CD14-positive monocyte (primary cell): ENCODE measurements around the gene KCNQ1OT1. TPM values are rescaled to one million over a fixed set of nuclear protein-coding genes. Genes with fewer than 3 reads are reported as not detected.

Experiments
- DNase-seq, 3 donors: peaks; one replicate each; pipeline ENCODE4 v3.0.0-alpha.2; 2011 to 2022
- H2AFZ ChIP-seq: 2 replicates; pipeline ENCODE4 v1.6.0; 2012; ENCODE audit warnings: mild to moderate bottlenecking, low read depth, low read length, inconsistent platforms; ENCODE audit not compliant: insufficient read depth, poor library complexity, severe bottlenecking
- H3K27ac ChIP-seq, 2 donors: 1 replicate in 1 of 2; 2 replicates in 1 of 2; pipeline ENCODE4 v1.5.1; 2012 to 2013; ENCODE audit warnings: low read length in 2 of 2, control low read depth in 1 of 2, inconsistent platforms in 1 of 2, low read depth in 1 of 2, mild to moderate bottlenecking in 1 of 2
- H3K27me3 ChIP-seq, 2 donors: one replicate each; pipeline versions ENCODE4 v1.6.0 to v1.6.1; 2011 to 2013; ENCODE audit warnings: low read length in 2 of 2; ENCODE audit not compliant: control insufficient read depth in 2 of 2, insufficient read depth in 2 of 2
- H3K36me3 ChIP-seq, 2 donors: replicated peaks in 1 of 2; 1 replicate in 1 of 2; 2 replicates in 1 of 2; pipeline versions ENCODE4 v1.5.1 to v1.6.1; 2012 to 2013; ENCODE audit warnings: low read length in 2 of 2, control low read depth in 1 of 2, inconsistent platforms in 1 of 2, mild to moderate bottlenecking in 1 of 2; ENCODE audit not compliant: insufficient read depth in 2 of 2, control insufficient read depth in 1 of 2
- H3K4me1 ChIP-seq, 2 donors: 1 replicate in 1 of 2; 2 replicates in 1 of 2; pipeline versions ENCODE4 v1.5.1 to v1.6.1; 2012 to 2013; ENCODE audit warnings: low read length in 2 of 2, control low read depth in 1 of 2, inconsistent platforms in 1 of 2, mild to moderate bottlenecking in 1 of 2, moderate library complexity in 1 of 2; ENCODE audit not compliant: insufficient read depth in 2 of 2, control insufficient read depth in 1 of 2
- H3K4me2 ChIP-seq: replicated peaks from 2 replicates; pipeline ENCODE3; 2012; ENCODE audit warnings: low read length, moderate library complexity, mild to moderate bottlenecking; ENCODE audit not compliant: poor library complexity, severe bottlenecking; ENCODE audit errors: extremely low read depth
- H3K4me3 ChIP-seq, 3 experiments: fragments of 200-600 bp in 1 of 3; sonication (generic) in 1 of 3; replicated peaks in 1 of 3; 1 replicate in 2 of 3; 2 replicates in 1 of 3; pipeline ENCODE4 v1.5.1; 2011 to 2013; ENCODE audit warnings: low read length in 3 of 3, mild to moderate bottlenecking in 3 of 3, control low read depth in 2 of 3, low read depth in 2 of 3, inconsistent platforms in 1 of 3, moderate library complexity in 1 of 3
- H3K79me2 ChIP-seq: 2 replicates; pipeline ENCODE4 v1.6.0; 2012; ENCODE audit warnings: mild to moderate bottlenecking, control low read depth, inconsistent platforms, low read length, moderate library complexity; ENCODE audit not compliant: insufficient read depth
- H3K9ac ChIP-seq: 2 replicates; pipeline ENCODE4 v1.6.0; 2017; ENCODE audit warnings: low read length, mild to moderate bottlenecking; ENCODE audit not compliant: insufficient read depth, poor library complexity, severe bottlenecking
- H3K9me3 ChIP-seq, 2 donors: replicated peaks in 1 of 2; 1 replicate in 1 of 2; 2 replicates in 1 of 2; pipeline versions ENCODE4 v1.5.1 to v1.6.1; 2012 to 2013; ENCODE audit warnings: low read length in 2 of 2, control low read depth in 1 of 2; ENCODE audit not compliant: control insufficient read depth in 1 of 2, insufficient read depth in 1 of 2
- H4K20me1 ChIP-seq: 2 replicates; pipeline ENCODE4 v1.6.0; 2012; ENCODE audit warnings: mild to moderate bottlenecking, low read length, control low read depth, moderate library complexity; ENCODE audit not compliant: insufficient read depth
- H3K27ac Mint-ChIP-seq, 7 donors: one replicate each; pipeline ENCODE4 v1.8.0; 2020; ENCODE audit warnings: mild to moderate bottlenecking in 7 of 7, mixed read lengths in 7 of 7, moderate library complexity in 6 of 7, inconsistent platforms in 2 of 7
- H3K27me3 Mint-ChIP-seq, 3 donors: one replicate each; pipeline ENCODE4 v1.8.0; 2021 to 2022; ENCODE audit warnings: low read depth in 3 of 3, mild to moderate bottlenecking in 3 of 3, mixed read lengths in 3 of 3, moderate library complexity in 3 of 3, inconsistent platforms in 1 of 3
- H3K36me3 Mint-ChIP-seq, 2 donors: one replicate each; pipeline ENCODE4 v1.8.0; 2020; ENCODE audit warnings: mixed read lengths in 2 of 2, inconsistent platforms in 1 of 2, mild to moderate bottlenecking in 1 of 2
- H3K4me1 Mint-ChIP-seq: one replicate; pipeline ENCODE4 v1.8.0; 2020; ENCODE audit warnings: mild to moderate bottlenecking, mixed read lengths
- H3K4me3 Mint-ChIP-seq, 2 donors: one replicate each; pipeline ENCODE4 v1.8.0; 2020; ENCODE audit warnings: mild to moderate bottlenecking in 2 of 2, mixed read lengths in 2 of 2, moderate library complexity in 1 of 2
- H3K9me3 Mint-ChIP-seq, 7 donors: one replicate each; pipeline ENCODE4 v1.8.0; 2020 to 2022; ENCODE audit warnings: mixed read lengths in 7 of 7, mild to moderate bottlenecking in 6 of 7, moderate library complexity in 6 of 7, inconsistent platforms in 2 of 7
- WGBS: methylation state at CpG from one replicate; pipeline ENCODE4 v1.1.5; 2013; ENCODE audit warnings: missing lambda C conversion rate; ENCODE audit not compliant: insufficient coverage; 5-methylcytosine and 5-hydroxymethylcytosine counted together
- intact Hi-C, 2 donors: fragments of 100-400 bp; cut with micrococcal nuclease; formaldehyde crosslinking; loops; one replicate each; pipeline versions ENCODE4 v1.15.0 to v1.15.1; 2023
- polyA plus RNA-seq, 3 donors: library from polyadenylated mRNA; depleted of rRNA in 1 of 3; unstranded in 2 of 3; stranded (reverse) in 1 of 3; fragments of 300-500 nt in 2 of 3; fragments of >200 nt in 1 of 3; fragmentation: Illumina TruSeq in 2 of 3; gene quantifications; 1 replicate in 2 of 3; 2 replicates in 1 of 3; pipeline ENCODE4 v1.2.3, GENCODE V29; 2012 to 2021
- TF ChIP-seq, protein P1 (sequence below): fragments of 200-600 bp; IDR thresholded peaks from one replicate; pipeline ENCODE4 v1.8.0; 2022; ENCODE audit warnings: antibody characterized with exemption, mild to moderate bottlenecking

KCNQ1OT1 gene
- polyA plus RNA-seq, 3 donors = 0.01 to 0.04 (median 0.03) TPM

DNA sequence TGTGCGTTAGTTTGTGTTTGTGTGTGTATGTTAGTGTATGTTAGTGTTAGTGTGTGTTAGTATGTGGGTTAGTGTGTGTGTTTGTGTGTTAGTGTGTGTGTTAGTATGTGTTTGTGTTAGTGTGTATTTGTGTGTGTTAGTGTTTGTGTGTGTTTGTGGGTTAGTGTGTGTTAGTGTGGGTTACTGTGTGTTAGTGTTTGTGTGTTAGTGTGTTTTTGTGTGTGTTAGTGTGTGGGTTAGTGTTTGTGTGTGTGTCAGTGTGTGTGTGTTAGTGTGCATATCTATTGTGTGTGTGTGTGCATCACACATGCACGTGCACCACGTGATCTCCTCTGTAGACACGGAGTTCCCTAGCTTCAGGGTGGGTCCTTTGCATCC lies 115.4 kb downstream of the KCNQ1OT1 start:
- no peaks in the 10 kb centered on the region for H3K4me1 Mint-ChIP-seq
- Histone ChIP-seq H3K9ac (no peak overlapping the region), H4K20me1 (peaks cover 79% of the 10 kb centered on the region), H3K27ac (no peak overlapping the region), H3K79me2 (no peaks in the 10 kb centered on the region), H3K27me3 (no peaks in the 10 kb centered on the region), H3K4me1 (no peaks in the 10 kb centered on the region), H2AFZ (no peak overlapping the region), H3K4me3 (no peak overlapping the region), H3K9me3 (no peaks in the 10 kb centered on the region), H3K36me3 (peaks cover 57 to 77% of the 10 kb centered on the region in 2 donors), H3K4me2 (no peak overlapping the region)
- intact Hi-C loops = no loop called here
- H3K27ac Mint-ChIP-seq = no peak overlapping the region
- DNase-seq = no peak
- H3K27me3 Mint-ChIP-seq = no peaks in the 10 kb centered on the region
- H3K36me3 Mint-ChIP-seq = peaks cover 26 to 53% of the 10 kb centered on the region in 2 donors
- H3K9me3 Mint-ChIP-seq = no peaks in the 10 kb centered on the region
- TF ChIP-seq, protein P1, sequence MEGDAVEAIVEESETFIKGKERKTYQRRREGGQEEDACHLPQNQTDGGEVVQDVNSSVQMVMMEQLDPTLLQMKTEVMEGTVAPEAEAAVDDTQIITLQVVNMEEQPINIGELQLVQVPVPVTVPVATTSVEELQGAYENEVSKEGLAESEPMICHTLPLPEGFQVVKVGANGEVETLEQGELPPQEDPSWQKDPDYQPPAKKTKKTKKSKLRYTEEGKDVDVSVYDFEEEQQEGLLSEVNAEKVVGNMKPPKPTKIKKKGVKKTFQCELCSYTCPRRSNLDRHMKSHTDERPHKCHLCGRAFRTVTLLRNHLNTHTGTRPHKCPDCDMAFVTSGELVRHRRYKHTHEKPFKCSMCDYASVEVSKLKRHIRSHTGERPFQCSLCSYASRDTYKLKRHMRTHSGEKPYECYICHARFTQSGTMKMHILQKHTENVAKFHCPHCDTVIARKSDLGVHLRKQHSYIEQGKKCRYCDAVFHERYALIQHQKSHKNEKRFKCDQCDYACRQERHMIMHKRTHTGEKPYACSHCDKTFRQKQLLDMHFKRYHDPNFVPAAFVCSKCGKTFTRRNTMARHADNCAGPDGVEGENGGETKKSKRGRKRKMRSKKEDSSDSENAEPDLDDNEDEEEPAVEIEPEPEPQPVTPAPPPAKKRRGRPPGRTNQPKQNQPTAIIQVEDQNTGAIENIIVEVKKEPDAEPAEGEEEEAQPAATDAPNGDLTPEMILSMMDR = no peak
- no peak overlapping the region for H3K4me3 Mint-ChIP-seq
- 97% methylated on average over 3 of the region's 4 CpGs for WGBS

DNA sequence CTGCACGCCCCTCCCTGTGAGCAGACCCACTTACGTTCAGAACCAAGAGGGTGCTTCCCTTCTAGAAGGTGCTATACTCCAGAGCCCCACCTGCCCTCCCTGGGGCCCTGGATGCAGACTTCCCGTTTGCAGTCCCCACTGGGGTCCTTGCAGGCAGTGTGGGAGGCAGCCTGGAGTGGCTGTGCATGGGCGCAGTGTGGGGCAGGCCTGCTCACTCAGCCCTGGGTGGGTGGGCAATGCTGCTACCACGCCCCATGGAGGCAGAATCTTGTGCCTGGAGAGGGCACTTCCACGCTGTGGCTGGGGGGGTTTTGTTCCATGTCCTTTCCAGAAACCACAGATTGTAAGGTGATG lies 116.2 kb downstream of the KCNQ1OT1 start:
- no peaks in the 10 kb centered on the region for H3K27me3 Mint-ChIP-seq
- no peaks in the 10 kb centered on the region for H3K4me1 ChIP-seq
- H3K9ac ChIP-seq = no peak overlapping the region
- no peak overlapping the region for H2AFZ ChIP-seq
- no peaks in the 10 kb centered on the region for H3K4me1 Mint-ChIP-seq
- DNase-seq = no peak
- H3K9me3 ChIP-seq = no peaks in the 10 kb centered on the region
- no peak overlapping the region for H3K27ac Mint-ChIP-seq
- intact Hi-C loops = no loop called here
- no peaks in the 10 kb centered on the region for H3K79me2 ChIP-seq
- no peaks in the 10 kb centered on the region for H3K27me3 ChIP-seq
- H3K4me2 ChIP-seq = no peak overlapping the region
- peaks cover 83% of the 10 kb centered on the region for H4K20me1 ChIP-seq
- H3K36me3 ChIP-seq = peaks cover 49 to 72% of the 10 kb centered on the region in 2 donors
- no peaks in the 10 kb centered on the region for H3K9me3 Mint-ChIP-seq
- TF ChIP-seq, protein P1 = no peak
- WGBS = 97% methylated on average over 6 of the region's 6 CpGs
- no peak overlapping the region for H3K4me3 Mint-ChIP-seq
- no peak overlapping the region for H3K4me3 ChIP-seq
- peaks cover 22 to 49% of the 10 kb centered on the region in 2 donors for H3K36me3 Mint-ChIP-seq
- H3K27ac ChIP-seq = no peak overlapping the region
